ENCODE measurements around the gene FURIN.
A peak's percentile ranks its signal among the peaks of the same experiment; 100 is the strongest.

The FURIN gene

GRCh38 chr15:90885432-90886290 lies 17.3 kb downstream of the FURIN start:
- DNase-seq (ENCODE audit: low spot score): peak; percentile 84
- TF ChIP-seq CTCF (IDR thresholded peaks at IDR 0.05; ENCODE audit: extremely low read depth, missing control alignments): peak; percentile 98

GRCh38 chr15:90886291-90886614 lies 17.9 kb downstream of the FURIN start:
- DNase-seq (ENCODE audit: low spot score): no peak
- no peak for TF ChIP-seq CTCF (IDR thresholded peaks at IDR 0.05; ENCODE audit: extremely low read depth, missing control alignments)

- DNase-seq (ENCODE audit: low spot score): no peak
- TF ChIP-seq CTCF (IDR thresholded peaks at IDR 0.05; ENCODE audit: extremely low read depth, missing control alignments): no peak
These were observed 18.7 kb downstream of the FURIN start for GRCh38 chr15:90887037-90887481.

GRCh38 chr15:90889313-90889730 lies 20.9 kb downstream of the FURIN start:
- DNase-seq (ENCODE audit: low spot score): no peak
- TF ChIP-seq CTCF (IDR thresholded peaks at IDR 0.05; ENCODE audit: extremely low read depth, missing control alignments): no peak

GRCh38 chr15:90889736-90890456 lies 21.5 kb downstream of the FURIN start:
- no peak for DNase-seq (ENCODE audit: low spot score)
- no peak for TF ChIP-seq CTCF (IDR thresholded peaks at IDR 0.05; ENCODE audit: extremely low read depth, missing control alignments)

GRCh38 chr15:90890839-90891238 lies 22.5 kb downstream of the FURIN start:
- no peak for TF ChIP-seq CTCF (IDR thresholded peaks at IDR 0.05; ENCODE audit: extremely low read depth, missing control alignments)
- DNase-seq (ENCODE audit: low spot score): no peak

- no peak for DNase-seq (ENCODE audit: low spot score)
- TF ChIP-seq CTCF (IDR thresholded peaks at IDR 0.05; ENCODE audit: extremely low read depth, missing control alignments): no peak
These were observed 23.1 kb downstream of the FURIN start for GRCh38 chr15:90891346-90891949.

Measured in GM20000 (cell line).